HEK293 (cell line): ENCODE results near the gene UBR4.
A peak's percentile ranks its signal among the peaks of the same experiment; 100 is the strongest.

Experiments
- CTCF ChIA-PET: fragments of 350-600 bp; formaldehyde crosslinking; extraction: SDS; loops from one replicate; lab custom pipeline; 2021; ENCODE audit warnings: antibody characterized with exemption; lab: Yijun Ruan, JAX
- POLR2A ChIA-PET: fragments of 300-600 bp; formaldehyde crosslinking; extraction: SDS; loops from one replicate; lab custom pipeline; 2020; ENCODE audit warnings: antibody characterized with exemption, inconsistent platforms; lab: Yijun Ruan, JAX
- H3K27ac ChIP-seq: fragments of 200-500 bp; sonication (Bioruptor generic); 2 replicates; pipeline ENCODE4 v1.5.1; 2014; ENCODE audit warnings: low read depth, low read length, control low read depth, inconsistent platforms; ENCODE audit errors: extremely low read depth
- H3K36me3 ChIP-seq, 2 experiments: fragments of 200-500 bp in 1 of 2; sonication (Bioruptor generic) in 1 of 2; 1 replicate in 1 of 2; 2 replicates in 1 of 2; pipeline ENCODE4 v1.5.1; 2014 to 2017; ENCODE audit warnings: inconsistent platforms in 2 of 2, low read length in 2 of 2; ENCODE audit not compliant: control insufficient read depth in 2 of 2, insufficient read depth in 1 of 2
- H3K4me1 ChIP-seq: fragments of 200-500 bp; sonication (Bioruptor generic); 2 replicates; pipeline ENCODE4 v1.5.1; 2014; ENCODE audit warnings: mild to moderate bottlenecking, low read length, inconsistent platforms; ENCODE audit not compliant: control insufficient read depth, insufficient read depth
- H3K4me3 ChIP-seq: 2 replicates; pipeline ENCODE4 v1.5.1; 2011; ENCODE audit warnings: low read depth, mild to moderate bottlenecking, control low read depth, low read length, moderate library complexity
- H3K9me3 ChIP-seq: fragments of 200-500 bp; sonication (Bioruptor generic); 2 replicates; pipeline ENCODE4 v1.5.1; 2014; ENCODE audit warnings: low read depth, low read length, inconsistent platforms; ENCODE audit not compliant: control insufficient read depth, insufficient read depth
- GLI2 ChIP-seq: fragments of 450-650 bp; formaldehyde crosslinking; IDR thresholded peaks from 2 replicates; pipeline ENCODE4; 2017; ENCODE audit warnings: missing biosample characterization, missing genetic modification characterization, low read depth, borderline replicate concordance
- HOXA7 ChIP-seq: sonication (generic); formaldehyde crosslinking; IDR thresholded peaks from 2 replicates; pipeline ENCODE4 v1.8.1; 2022; ENCODE audit warnings: missing genetic modification reagents, borderline replicate concordance
- SCRT1 ChIP-seq: fragments of 450-650 bp; formaldehyde crosslinking; IDR thresholded peaks from 2 replicates; pipeline ENCODE4 v1.5.1; 2016; ENCODE audit warnings: missing biosample characterization, missing genetic modification characterization, borderline replicate concordance
- SCRT2 ChIP-seq: fragments of 450-650 bp; formaldehyde crosslinking; IDR thresholded peaks from 2 replicates; pipeline ENCODE4 v1.5.1; 2016; ENCODE audit warnings: missing biosample characterization, missing genetic modification characterization
- TSHZ1 ChIP-seq: fragments of 450-650 bp; formaldehyde crosslinking; IDR thresholded peaks from 2 replicates; pipeline ENCODE4 v1.5.1; 2016; ENCODE audit warnings: missing biosample characterization, missing genetic modification characterization, borderline replicate concordance
- ZBTB49 ChIP-seq: fragments of 450-650 bp; formaldehyde crosslinking; IDR thresholded peaks from 2 replicates; pipeline ENCODE4 v1.5.1; 2016; ENCODE audit warnings: missing biosample characterization, missing genetic modification characterization, low read depth
- ZIC2 ChIP-seq: fragments of 450-650 bp; formaldehyde crosslinking; IDR thresholded peaks from 2 replicates; pipeline ENCODE4 v1.5.1; 2016; ENCODE audit warnings: missing biosample characterization, missing genetic modification characterization
- ZNF114 ChIP-seq: fragments of 450-650 bp; formaldehyde crosslinking; IDR thresholded peaks from 2 replicates; pipeline ENCODE4 v1.5.0; 2017; ENCODE audit warnings: missing biosample characterization, missing genetic modification characterization
- ZNF16 ChIP-seq: fragments of 450-650 bp; formaldehyde crosslinking; IDR thresholded peaks from 2 replicates; pipeline ENCODE4 v1.5.1; 2016; ENCODE audit warnings: low read depth, missing biosample characterization, missing genetic modification characterization
- ZNF24 ChIP-seq: fragments of 450-650 bp; formaldehyde crosslinking; IDR thresholded peaks from 2 replicates; pipeline ENCODE4 v1.5.1; 2016; ENCODE audit warnings: missing biosample characterization, missing genetic modification characterization
- ZNF501 ChIP-seq: fragments of 450-650 bp; formaldehyde crosslinking; IDR thresholded peaks from 2 replicates; pipeline ENCODE4 v1.5.1; 2016; ENCODE audit warnings: missing biosample characterization, missing genetic modification characterization
- ZNF654 ChIP-seq: fragments of 450-650 bp; formaldehyde crosslinking; IDR thresholded peaks from 2 replicates; pipeline ENCODE4 v1.5.1; 2016; ENCODE audit warnings: low read depth, missing biosample characterization, missing genetic modification characterization
- ZNF660 ChIP-seq: fragments of 450-650 bp; IDR thresholded peaks from 2 replicates; pipeline ENCODE4 v1.5.1; 2018; ENCODE audit warnings: missing biosample characterization, mild to moderate bottlenecking, missing genetic modification characterization
- ZNF76 ChIP-seq: fragments of 450-650 bp; formaldehyde crosslinking; IDR thresholded peaks from 2 replicates; pipeline ENCODE4; 2016; ENCODE audit warnings: low read depth, missing biosample characterization, missing genetic modification characterization, borderline replicate concordance
- TF ChIP-seq, protein P1 (sequence below): fragments of 450-650 bp; formaldehyde crosslinking; IDR thresholded peaks from 2 replicates; pipeline ENCODE4 v1.5.1; 2016; ENCODE audit warnings: missing biosample characterization, missing genetic modification characterization
- TF ChIP-seq, protein P2 (sequence below): fragments of 450-650 bp; formaldehyde crosslinking; IDR thresholded peaks from 2 replicates; pipeline ENCODE4 v1.5.1; 2016; ENCODE audit warnings: missing biosample characterization, missing genetic modification characterization

Gene UBR4

GRCh38 chr1:19251305-19252196, 41.5 kb upstream of the UBR4 start, which contains the start of the genes EMC1 and MRTO4 (continued):
- no peak for TF ChIP-seq GLI2
- TF ChIP-seq, protein P1, sequence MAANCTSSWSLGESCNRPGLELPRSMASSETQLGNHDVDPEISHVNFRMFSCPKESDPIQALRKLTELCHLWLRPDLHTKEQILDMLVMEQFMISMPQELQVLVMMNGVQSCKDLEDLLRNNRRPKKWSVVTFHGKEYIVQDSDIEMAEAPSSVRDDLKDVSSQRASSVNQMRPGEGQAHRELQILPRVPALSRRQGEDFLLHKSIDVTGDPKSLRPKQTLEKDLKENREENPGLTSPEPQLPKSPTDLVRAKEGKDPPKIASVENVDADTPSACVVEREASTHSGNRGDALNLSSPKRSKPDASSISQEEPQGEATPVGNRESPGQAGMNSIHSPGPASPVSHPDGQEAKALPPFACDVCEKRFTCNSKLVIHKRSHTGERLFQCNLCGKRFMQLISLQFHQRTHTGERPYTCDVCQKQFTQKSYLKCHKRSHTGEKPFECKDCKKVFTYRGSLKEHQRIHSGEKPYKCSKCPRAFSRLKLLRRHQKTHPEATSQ (tag by site-specific recombination), result 0 out of 2 replicates have a peak, but pooled peaks have one; percentile 45

DNA sequence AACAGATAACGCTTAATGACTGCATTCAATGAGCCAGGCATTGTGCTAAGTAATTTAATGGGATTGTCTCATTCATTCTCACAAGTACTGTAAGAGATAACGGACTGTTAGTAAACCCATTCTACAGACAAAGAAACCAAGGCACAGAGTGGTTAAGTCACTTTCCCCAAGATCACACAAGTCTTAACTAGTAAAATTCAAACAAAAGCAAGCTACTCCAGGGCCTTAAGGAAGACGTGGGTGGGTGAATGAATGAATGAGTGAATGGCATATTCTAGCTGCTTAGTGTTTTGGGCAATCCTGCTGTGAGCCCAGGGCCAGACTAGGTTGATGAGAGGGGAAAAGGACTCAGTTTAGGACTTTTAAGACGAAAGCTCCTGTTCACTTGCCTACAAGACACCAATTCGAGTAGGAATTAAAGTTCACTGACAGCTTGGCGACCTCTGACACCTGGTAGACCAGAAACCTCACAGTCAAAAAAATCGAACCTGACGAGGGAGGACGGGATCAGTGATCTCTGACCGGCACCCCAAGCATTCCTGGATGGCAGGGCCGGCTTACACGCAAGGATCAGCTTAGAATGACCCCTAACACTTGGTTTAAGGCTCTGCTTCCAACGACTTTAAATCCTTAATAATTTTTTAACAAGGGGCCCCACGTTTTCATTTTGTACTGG, 40.7 kb upstream of the UBR4 start:
- CTCF ChIA-PET, result interaction anchor here (1.0 to 2.1 kb wide), 3 partner anchors 10 to 411 kb away, joined by 4 to 12 read pairs (median 6); no protein-coding TSS in a partner anchor
- Histone ChIP-seq H3K36me3 (peaks cover 0 to 48% of the 10 kb centered on the region in 2 experiments; a peak in 2 of 3 replicates), H3K4me3 (peak overlapping the region; percentile 96), H3K9me3 (no peaks in the 10 kb centered on the region), H3K4me1 (no peaks in the 10 kb centered on the region), H3K27ac (peak overlapping the region; percentile 98; the same call in 1 of the 2 replicates)
- POLR2A ChIA-PET, result interaction anchor here (1.0 to 2.2 kb wide), 8 partner anchors 9 to 66 kb away, joined by 3 to 11 read pairs (median 6); partner anchors contain the start of genes AKR7A2, SLC66A1 and UBR4
- TF ChIP-seq ZIC2 (no peak), ZNF24 (tag by site-specific recombination) (peak; percentile 68; the same call in 1 of the 2 replicates)
- TF ChIP-seq, all 188 proteins: peak for 1

GRCh38 chr1:19240673-19241538, 30.8 kb upstream of the UBR4 start:
- POLR2A ChIA-PET, result interaction anchor here (1.3 to 2.1 kb wide), 2 partner anchors 10 to 411 kb away, joined by 3 to 11 read pairs; partner anchors contain the start of genes EMC1 and MRTO4
- no peak overlapping the region for H3K27ac ChIP-seq
- H3K4me1 ChIP-seq, result no peaks in the 10 kb centered on the region
- no peak overlapping the region for H3K4me3 ChIP-seq
- peaks cover 22 to 93% of the 10 kb centered on the region in 2 experiments for H3K36me3 ChIP-seq
- CTCF ChIA-PET, result interaction anchor here (0.5 to 3.6 kb wide), 19 partner anchors 9 to 420 kb away, joined by 3 to 14 read pairs (median 3); partner anchors contain the start of genes EMC1 and MRTO4
- H3K9me3 ChIP-seq, result no peaks in the 10 kb centered on the region
- TF ChIP-seq ZNF660 (tag by site-specific recombination), result peak; percentile 43; the same call in 1 of the 2 replicates
- TF ChIP-seq, protein P2, sequence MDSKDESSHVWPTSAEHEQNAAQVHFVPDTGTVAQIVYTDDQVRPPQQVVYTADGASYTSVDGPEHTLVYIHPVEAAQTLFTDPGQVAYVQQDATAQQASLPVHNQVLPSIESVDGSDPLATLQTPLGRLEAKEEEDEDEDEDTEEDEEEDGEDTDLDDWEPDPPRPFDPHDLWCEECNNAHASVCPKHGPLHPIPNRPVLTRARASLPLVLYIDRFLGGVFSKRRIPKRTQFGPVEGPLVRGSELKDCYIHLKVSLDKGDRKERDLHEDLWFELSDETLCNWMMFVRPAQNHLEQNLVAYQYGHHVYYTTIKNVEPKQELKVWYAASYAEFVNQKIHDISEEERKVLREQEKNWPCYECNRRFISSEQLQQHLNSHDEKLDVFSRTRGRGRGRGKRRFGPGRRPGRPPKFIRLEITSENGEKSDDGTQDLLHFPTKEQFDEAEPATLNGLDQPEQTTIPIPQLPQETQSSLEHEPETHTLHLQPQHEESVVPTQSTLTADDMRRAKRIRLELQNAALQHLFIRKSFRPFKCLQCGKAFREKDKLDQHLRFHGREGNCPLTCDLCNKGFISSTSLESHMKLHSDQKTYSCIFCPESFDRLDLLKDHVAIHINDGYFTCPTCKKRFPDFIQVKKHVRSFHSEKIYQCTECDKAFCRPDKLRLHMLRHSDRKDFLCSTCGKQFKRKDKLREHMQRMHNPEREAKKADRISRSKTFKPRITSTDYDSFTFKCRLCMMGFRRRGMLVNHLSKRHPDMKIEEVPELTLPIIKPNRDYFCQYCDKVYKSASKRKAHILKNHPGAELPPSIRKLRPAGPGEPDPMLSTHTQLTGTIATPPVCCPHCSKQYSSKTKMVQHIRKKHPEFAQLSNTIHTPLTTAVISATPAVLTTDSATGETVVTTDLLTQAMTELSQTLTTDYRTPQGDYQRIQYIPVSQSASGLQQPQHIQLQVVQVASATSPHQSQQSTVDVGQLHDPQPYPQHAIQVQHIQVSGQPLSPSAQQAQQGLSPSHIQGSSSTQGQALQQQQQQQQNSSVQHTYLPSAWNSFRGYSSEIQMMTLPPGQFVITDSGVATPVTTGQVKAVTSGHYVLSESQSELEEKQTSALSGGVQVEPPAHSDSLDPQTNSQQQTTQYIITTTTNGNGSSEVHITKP (tag by site-specific recombination), result no peak
- no peak for TF ChIP-seq SCRT1 (tag by site-specific recombination)
- TF ChIP-seq ZNF76 (tag by site-specific recombination), result no peak
- no peak for TF ChIP-seq ZNF501
- TF ChIP-seq ZNF114, result no peak
- TF ChIP-seq ZBTB49 (tag by site-specific recombination), result no peak
- no peak for TF ChIP-seq ZNF16 (tag by site-specific recombination)
- peak; percentile 65 for TF ChIP-seq ZNF654 (tag by site-specific recombination)
- no peak for TF ChIP-seq HOXA7 (CRISPR knock-in tag)
- TF ChIP-seq TSHZ1 (tag by site-specific recombination), result no peak
- TF ChIP-seq SCRT2, result 0 out of 2 replicates have a peak, but pooled peaks have one; percentile 23
